ENCODE measurements around the gene NFATC1. TPM values are rescaled to one million over a fixed set of nuclear protein-coding genes. Genes with fewer than 3 reads are reported as not detected.
A peak's percentile ranks its signal among the peaks of the same experiment; 100 is the strongest.

The NFATC1 gene
- total RNA-seq, 1 donor from 2014 or later: 16.6 TPM

- Histone ChIP-seq H3K4me3 (no peak overlapping the region), H3K9me3 (no peaks in the 10 kb centered on the region), H3K27me3 (no peaks in the 10 kb centered on the region), H3K27ac (no peak overlapping the region), H3K4me1 (no peaks in the 10 kb centered on the region), H3K36me3 (no peaks in the 10 kb centered on the region)
- DNase-seq (no peak), ATAC-seq (no peak)
- no peak for TF ChIP-seq CTCF (IDR thresholded peaks at IDR 0.05)
- intact Hi-C loops (cut with DNase I): no loop called here
Measured at GRCh38 chr18:79559436-79559835, 163.7 kb downstream of the NFATC1 start.

GRCh38 chr18:79560042-79560860 lies 164.5 kb downstream of the NFATC1 start:
- no peaks in the 10 kb centered on the region for H3K27me3 ChIP-seq
- no peak overlapping the region for H3K4me3 ChIP-seq
- H3K4me1 ChIP-seq: no peaks in the 10 kb centered on the region
- ATAC-seq (no peak), DNase-seq (peak; percentile 59)
- TF ChIP-seq CTCF (IDR thresholded peaks at IDR 0.05): no peak
- H3K27ac ChIP-seq: no peak overlapping the region
- H3K36me3 ChIP-seq: no peaks in the 10 kb centered on the region
- no peaks in the 10 kb centered on the region for H3K9me3 ChIP-seq
- intact Hi-C loops (cut with DNase I): no loop called here

GRCh38 chr18:79560861-79561210 lies 165.1 kb downstream of the NFATC1 start:
- H3K27ac ChIP-seq: no peak overlapping the region

GRCh38 chr18:79563949-79564348 lies 168.2 kb downstream of the NFATC1 start:
- Histone ChIP-seq H3K36me3 (no peaks in the 10 kb centered on the region), H3K4me1 (no peaks in the 10 kb centered on the region), H3K9me3 (no peaks in the 10 kb centered on the region), H3K27ac (no peak overlapping the region), H3K27me3 (peaks cover 10% of the 10 kb centered on the region), H3K4me3 (no peak overlapping the region)
- no peak for DNase-seq
- no peak for TF ChIP-seq CTCF (IDR thresholded peaks at IDR 0.05)
- no peak for ATAC-seq
- intact Hi-C loops (cut with DNase I): no loop called here

More at GRCh38 chr18:79560861-79561210, 165.1 kb downstream of the NFATC1 start:
- Histone ChIP-seq H3K36me3 (no peaks in the 10 kb centered on the region), H3K27me3 (no peaks in the 10 kb centered on the region), H3K4me3 (no peak overlapping the region), H3K9me3 (no peaks in the 10 kb centered on the region), H3K4me1 (no peaks in the 10 kb centered on the region)
- DNase-seq: no peak
- intact Hi-C loops (cut with DNase I): no loop called here
- no peak for ATAC-seq
- no peak for TF ChIP-seq CTCF (IDR thresholded peaks at IDR 0.05)

GRCh38 chr18:79564441-79564840 lies 168.7 kb downstream of the NFATC1 start:
- DNase-seq: no peak
- Histone ChIP-seq H3K9me3 (no peaks in the 10 kb centered on the region), H3K36me3 (no peaks in the 10 kb centered on the region), H3K4me3 (no peak overlapping the region), H3K27me3 (peaks cover 10% of the 10 kb centered on the region), H3K27ac (no peak overlapping the region), H3K4me1 (no peaks in the 10 kb centered on the region)
- TF ChIP-seq CTCF (IDR thresholded peaks at IDR 0.05): no peak
- ATAC-seq: no peak
- intact Hi-C loops (cut with DNase I): no loop called here
